Kidney tubule cell (primary cell): ENCODE data around the gene ENAM.
"Not testable (repeated sequence)": the region's sequence is repeated elsewhere in the genome, so short reads cannot be mapped to it uniquely, and the experiment has no call there.

Source experiments
- DNase-seq: peaks from one replicate; pipeline ENCODE4 v3.0.0-alpha.2; 2018; ENCODE audit warnings: low spot score

Gene ENAM

GRCh38 chr4:70624226-70624793 lies 4.2 kb upstream of the ENAM start:
- DNase-seq: no peak

- no peak for DNase-seq
Measured at GRCh38 chr4:70627620-70628019, 924 bp upstream of the ENAM start.

GRCh38 chr4:70629469-70630090 lies 1.0 kb downstream of the ENAM start:
- no peak for DNase-seq

DNA sequence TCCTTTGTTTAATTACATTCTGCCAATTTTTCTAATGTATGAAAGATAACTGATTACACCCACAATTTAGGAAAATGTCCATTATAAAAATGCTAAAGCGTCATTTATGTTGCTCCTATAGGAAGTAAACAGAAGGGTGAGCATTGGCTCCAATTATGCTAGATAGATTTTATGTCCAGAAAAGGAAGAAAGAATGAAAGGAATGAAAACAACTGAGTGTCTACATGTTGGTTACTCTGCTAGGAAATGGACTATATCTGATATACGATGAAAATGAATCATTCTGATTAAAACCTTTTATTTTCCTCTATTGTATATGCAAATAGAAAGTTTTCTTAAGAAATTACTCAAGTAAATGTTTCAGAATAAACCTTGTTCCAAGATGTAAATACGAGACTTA lies 1.6 kb downstream of the ENAM start:
- DNase-seq: no peak

- peak; percentile 82 for DNase-seq
Measured at GRCh38 chr4:70632028-70632427, 3.5 kb downstream of the ENAM start.

GRCh38 chr4:70634482-70634881 lies 5.9 kb downstream of the ENAM start:
- DNase-seq: no peak

- DNase-seq: peak; percentile 59
Measured at GRCh38 chr4:70637239-70637913, 8.8 kb downstream of the ENAM start.

GRCh38 chr4:70640192-70640591 lies 11.6 kb downstream of the ENAM start:
- no peak for DNase-seq

DNA sequence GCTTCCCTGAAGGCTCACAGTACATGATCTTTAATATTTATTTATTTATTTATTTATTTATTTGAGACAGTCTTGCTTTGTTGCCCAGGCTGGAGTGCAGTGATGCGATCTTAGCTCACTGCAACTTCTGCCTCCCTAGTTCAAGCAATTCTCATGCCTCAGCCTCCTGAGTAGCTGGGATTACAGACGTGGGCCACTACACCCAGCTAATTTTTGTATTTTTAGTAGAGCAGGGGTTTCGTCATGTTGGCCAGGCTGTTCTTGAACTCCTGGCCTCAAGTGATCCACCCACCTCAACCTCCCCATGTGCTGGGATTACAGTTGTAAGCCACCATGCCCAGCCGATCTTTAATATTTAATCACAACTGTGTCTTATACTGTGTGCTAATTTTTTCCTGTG lies 22.2 kb downstream of the ENAM start:
- not testable (repeated sequence) for DNase-seq

GRCh38 chr4:70651864-70652506 lies 23.4 kb downstream of the ENAM start:
- DNase-seq: peak; percentile 59

- DNase-seq: no peak
Measured at GRCh38 chr4:70654605-70655011, 26.1 kb downstream of the ENAM start.

DNA sequence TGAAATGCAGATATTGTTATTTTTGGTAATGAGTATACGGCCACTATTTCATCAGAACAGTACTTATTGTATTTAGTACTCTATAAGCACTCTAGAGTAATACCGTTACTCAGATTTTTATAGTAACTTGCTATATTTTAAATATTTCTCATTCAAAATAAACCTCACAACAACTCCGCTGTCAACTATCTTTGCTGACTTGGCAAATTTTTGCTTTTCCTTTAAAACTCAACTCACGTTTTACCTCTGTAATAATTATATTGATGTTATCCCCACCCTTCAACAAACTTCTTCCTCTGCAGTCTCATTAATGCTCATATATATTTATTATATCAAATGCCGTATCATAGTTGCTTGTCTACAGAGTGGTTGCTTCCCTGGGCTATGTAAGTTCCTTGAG lies 28.8 kb downstream of the ENAM start:
- no peak for DNase-seq

DNA sequence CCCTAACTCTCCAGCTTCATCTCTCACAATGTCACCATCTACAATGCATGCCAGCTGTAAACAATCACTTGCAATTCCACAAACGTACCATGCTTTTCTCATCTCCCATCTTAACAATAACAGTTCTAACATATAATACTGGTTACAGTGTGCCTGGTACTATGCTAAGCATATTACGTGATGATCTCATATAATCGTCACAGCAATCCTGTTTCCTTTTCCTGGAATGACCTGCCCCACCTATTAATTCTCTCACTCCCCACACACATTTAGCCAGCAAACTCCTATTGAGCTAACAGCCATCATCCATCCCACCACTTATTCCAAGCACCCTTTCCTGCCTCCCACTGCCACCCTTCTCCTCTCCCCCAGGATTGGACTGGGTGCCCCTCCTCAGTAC lies 29.9 kb downstream of the ENAM start:
- no peak for DNase-seq

GRCh38 chr4:70660106-70660505 lies 31.6 kb downstream of the ENAM start:
- no peak for DNase-seq

GRCh38 chr4:70661309-70661922 lies 32.9 kb downstream of the ENAM start:
- DNase-seq: not testable (repeated sequence)

DNA sequence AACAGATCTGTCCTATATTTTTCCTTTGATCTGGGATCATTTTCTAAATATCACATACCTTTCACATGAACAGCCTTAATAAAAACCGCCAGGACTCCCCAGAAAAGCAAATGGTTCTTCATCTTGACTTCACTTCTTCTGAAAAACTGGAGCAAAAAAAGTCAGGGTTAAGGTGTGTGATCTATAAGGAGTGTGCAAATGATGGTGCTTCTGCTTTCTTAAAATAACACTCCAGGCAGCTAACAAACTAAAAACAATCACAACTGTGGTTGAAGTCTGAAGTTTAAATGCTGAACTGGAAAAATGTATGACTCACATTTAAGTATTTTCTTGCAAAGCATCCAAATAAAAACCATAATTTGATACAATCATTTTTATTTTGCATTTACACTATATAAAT lies 37.8 kb downstream of the ENAM start, which contains the start of gene JCHAIN:
Gene JCHAIN (minus strand): TSS at position 140 of the 400 bp plus-strand sequence. CDS start 18 bp downstream, at position 122.
- DNase-seq: no peak

DNA sequence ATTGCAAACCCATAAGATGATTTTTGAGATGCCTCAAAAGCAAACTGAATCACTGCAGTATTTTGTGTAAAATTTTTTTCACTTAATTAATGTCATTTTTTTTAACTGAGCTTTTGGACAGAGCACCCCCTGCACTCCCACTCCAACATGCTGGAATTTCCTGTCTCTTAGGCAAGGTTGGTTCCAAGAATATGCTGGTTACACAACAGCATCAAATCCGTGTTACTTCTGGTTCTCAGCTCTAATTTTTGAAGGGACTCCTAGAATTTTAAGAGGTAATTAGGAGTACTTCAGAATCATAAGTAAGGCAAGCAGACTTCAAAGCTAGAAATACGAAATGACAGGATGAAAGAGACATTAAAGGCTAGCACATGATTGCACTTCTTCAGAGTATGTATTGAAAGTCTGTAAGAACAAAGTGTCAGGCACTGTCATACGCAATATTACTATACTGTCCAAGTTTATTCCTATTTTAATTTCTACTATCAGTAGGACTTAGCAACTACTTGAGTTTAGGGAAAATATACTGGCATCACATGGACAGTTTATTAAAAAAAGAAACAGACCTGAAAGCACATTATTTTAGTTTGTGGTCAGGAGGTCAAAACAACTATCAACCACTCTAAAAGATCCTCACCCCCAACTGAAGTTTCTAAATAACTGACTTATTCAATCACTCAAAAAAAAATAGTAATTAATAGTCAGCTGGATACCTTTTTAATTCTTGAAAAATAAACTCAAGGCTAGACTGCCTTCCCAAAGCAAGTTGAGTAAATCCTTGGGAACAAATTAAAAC lies 39.4 kb downstream of the ENAM start:
- no peak for DNase-seq

DNA sequence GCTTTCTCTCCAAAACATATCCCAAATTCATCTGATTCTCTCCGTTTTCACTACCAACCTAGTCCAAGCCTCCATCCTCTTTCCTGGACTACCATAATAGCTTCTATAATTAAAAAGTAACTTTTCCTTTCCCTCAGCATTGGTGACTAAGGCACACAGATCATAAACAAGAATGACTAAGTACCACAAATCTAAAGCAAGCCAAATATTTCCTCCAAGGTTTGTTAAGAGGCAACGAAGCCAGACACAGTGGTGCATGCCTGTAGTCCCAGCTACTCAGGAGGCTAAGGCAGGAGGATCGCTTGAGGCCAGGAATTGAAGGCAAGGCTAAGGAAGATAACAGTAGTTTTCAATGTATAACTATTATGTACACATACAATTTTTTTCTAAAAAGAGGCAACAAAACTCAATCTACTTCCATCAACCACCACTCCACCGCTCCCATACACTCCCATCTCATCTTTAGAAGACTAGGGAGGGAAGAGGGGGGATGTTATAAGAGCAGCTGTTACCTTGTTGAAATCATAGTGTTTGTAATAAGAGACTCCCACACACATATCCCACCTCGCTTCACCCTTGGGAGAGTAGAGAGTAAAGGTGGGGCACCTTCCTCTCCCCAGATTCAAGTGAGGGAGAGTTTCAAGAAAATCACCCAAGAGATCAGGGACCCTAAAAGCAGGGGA lies 41.9 kb downstream of the ENAM start:
- peak; percentile 90 for DNase-seq

DNA sequence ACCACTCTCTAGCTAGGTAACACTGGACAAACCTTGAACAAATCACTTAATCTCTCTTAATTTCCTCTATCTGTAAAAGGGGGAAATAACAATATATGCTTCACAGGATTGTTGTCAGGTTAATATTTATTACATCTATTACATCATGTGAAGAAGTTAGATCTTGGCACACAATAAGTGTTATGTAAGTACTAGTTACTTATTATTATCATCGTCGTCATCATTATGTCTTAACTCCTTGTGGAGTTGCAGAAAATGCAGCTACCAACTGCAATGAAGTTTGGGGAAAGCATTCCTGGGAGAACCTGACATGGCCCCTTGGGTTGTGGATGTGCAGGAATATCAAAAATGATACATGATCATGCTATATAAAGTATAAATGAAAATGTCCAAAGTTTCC lies 42.5 kb downstream of the ENAM start:
- peak; percentile 69 for DNase-seq

GRCh38 chr4:70674191-70674590 lies 45.6 kb downstream of the ENAM start:
- DNase-seq: no peak

DNA sequence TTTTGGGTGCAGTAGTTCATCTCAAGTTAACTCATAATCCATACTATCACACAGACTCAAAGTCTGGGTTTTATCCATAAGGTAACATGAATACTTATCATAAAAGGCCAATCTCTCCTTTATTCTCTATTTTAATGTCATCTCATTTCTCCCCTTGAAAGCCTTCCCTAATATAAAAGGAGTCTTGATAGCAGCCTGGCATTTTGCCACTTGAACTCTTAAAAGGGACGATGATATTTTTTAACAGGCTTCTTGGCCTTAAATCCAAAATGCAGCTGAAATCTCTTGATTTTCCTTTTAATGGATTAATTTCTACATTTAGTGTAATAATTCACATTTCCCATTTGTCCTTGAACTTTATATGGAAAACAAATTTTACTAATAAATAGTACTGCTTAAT lies 46.2 kb downstream of the ENAM start:
- no peak for DNase-seq
